Measurements from ENCODE around the gene LCN2. TPM values are rescaled to one million over a fixed set of nuclear protein-coding genes. Genes with fewer than 3 reads are reported as not detected.

Gene LCN2
- total and polyA plus RNA-seq, 9 of the 15 experiments (the other 6 are each of a cell fraction or from before 2014, with no cell fraction given): 0.10 to 1.2 (median 0.44) TPM; not detected in 1

DNA sequence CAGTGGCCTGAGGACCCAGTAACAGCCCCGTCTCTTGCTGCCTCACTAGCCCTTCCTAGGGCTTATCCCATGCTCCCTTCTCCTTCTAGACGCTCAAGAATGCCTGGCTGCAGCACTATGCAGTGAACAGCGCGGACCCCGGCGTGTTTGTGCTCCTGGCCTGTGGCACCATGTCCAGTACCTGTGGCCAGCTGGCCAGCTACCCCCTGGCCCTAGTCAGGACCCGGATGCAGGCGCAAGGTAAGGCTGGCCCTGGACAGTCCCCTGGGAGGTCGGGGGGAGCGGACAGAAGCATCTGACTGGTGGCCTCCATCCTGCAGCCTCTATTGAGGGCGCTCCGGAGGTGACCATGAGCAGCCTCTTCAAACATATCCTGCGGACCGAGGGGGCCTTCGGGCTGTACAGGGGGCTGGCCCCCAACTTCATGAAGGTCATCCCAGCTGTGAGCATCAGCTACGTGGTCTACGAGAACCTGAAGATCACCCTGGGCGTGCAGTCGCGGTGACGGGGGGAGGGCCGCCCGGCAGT lies 42.2 kb upstream of the LCN2 start (continued):
- TF ChIP-seq, protein P1, sequence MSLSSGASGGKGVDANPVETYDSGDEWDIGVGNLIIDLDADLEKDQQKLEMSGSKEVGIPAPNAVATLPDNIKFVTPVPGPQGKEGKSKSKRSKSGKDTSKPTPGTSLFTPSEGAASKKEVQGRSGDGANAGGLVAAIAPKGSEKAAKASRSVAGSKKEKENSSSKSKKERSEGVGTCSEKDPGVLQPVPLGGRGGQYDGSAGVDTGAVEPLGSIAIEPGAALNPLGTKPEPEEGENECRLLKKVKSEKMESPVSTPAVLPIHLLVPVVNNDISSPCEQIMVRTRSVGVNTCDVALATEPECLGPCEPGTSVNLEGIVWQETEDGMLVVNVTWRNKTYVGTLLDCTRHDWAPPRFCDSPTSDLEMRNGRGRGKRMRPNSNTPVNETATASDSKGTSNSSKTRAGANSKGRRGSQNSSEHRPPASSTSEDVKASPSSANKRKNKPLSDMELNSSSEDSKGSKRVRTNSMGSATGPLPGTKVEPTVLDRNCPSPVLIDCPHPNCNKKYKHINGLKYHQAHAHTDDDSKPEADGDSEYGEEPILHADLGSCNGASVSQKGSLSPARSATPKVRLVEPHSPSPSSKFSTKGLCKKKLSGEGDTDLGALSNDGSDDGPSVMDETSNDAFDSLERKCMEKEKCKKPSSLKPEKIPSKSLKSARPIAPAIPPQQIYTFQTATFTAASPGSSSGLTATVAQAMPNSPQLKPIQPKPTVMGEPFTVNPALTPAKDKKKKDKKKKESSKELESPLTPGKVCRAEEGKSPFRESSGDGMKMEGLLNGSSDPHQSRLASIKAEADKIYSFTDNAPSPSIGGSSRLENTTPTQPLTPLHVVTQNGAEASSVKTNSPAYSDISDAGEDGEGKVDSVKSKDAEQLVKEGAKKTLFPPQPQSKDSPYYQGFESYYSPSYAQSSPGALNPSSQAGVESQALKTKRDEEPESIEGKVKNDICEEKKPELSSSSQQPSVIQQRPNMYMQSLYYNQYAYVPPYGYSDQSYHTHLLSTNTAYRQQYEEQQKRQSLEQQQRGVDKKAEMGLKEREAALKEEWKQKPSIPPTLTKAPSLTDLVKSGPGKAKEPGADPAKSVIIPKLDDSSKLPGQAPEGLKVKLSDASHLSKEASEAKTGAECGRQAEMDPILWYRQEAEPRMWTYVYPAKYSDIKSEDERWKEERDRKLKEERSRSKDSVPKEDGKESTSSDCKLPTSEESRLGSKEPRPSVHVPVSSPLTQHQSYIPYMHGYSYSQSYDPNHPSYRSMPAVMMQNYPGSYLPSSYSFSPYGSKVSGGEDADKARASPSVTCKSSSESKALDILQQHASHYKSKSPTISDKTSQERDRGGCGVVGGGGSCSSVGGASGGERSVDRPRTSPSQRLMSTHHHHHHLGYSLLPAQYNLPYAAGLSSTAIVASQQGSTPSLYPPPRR (CRISPR knock-in tag; IDR thresholded peaks at IDR 0.05; ENCODE audit: borderline replicate concordance): no peak

DNA sequence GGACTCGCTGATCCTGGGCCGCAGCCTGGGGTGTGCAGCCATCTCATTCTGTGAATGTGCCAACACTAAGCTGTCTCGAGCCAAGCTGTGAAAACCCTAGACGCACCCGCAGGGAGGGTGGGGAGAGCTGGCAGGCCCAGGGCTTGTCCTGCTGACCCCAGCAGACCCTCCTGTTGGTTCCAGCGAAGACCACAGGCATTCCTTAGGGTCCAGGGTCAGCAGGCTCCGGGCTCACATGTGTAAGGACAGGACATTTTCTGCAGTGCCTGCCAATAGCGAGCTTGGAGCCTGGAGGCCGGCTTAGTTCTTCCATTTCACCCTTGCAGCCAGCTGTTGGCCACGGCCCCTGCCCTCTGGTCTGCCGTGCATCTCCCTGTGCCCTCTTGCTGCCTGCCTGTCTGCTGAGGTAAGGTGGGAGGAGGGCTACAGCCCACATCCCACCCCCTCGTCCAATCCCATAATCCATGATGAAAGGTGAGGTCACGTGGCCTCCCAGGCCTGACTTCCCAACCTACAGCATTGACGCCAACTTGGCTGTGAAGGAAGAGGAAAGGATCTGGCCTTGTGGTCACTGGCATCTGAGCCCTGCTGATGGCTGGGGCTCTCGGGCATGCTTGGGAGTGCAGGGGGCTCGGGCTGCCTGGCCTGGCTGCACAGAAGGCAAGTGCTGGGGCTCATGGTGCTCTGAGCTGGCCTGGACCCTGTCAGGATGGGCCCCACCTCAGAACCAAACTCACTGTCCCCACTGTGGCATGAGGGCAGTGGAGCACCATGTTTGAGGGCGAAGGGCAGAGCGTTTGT lies 41.6 kb upstream of the LCN2 start:
- no peak overlapping the region; the same call in 2 of the 3 replicates for H3K27ac ChIP-seq (ENCODE audit: extremely low read depth, low read depth, low read length)
- no peaks in the 10 kb centered on the region for H3K9me3 ChIP-seq (replicated peaks; ENCODE audit: control insufficient read depth, insufficient read depth, low read depth, low read length)
- DNase-seq (ENCODE audit: extremely low read depth in 1 of 4, low spot score in 3 of 4) (no peak), FAIRE-seq (no peak), ATAC-seq (no peak; the same call in 2 of the 3 replicates)
- H3K4me1 ChIP-seq (replicated peaks in 1 of 2; ENCODE audit: control insufficient read depth in 2 of 2, insufficient read depth in 2 of 2, low read length in 2 of 2): peaks cover 11 to 49% of the 10 kb centered on the region in 2 experiments; a peak in 4 of 5 replicates
- H3K79me2 ChIP-seq (ENCODE audit: control insufficient read depth, insufficient read depth, low read length): peaks cover 4% of the 10 kb centered on the region; the same call in 2 of the 3 replicates
- intact Hi-C loops (cut with micrococcal nuclease) (no loop called here), in situ Hi-C loops (cut with MboI) (no loop called here)
- CTCF ChIA-PET (ENCODE audit: low intra/inter-chr PET ratio): interaction anchor here (0.6 kb wide), 1 partner anchor 199 kb away, joined by 4 read pairs; no protein-coding TSS in a partner anchor
- peaks cover 70% of the 10 kb centered on the region for H3K36me3 ChIP-seq (ENCODE audit: control insufficient read depth, insufficient read depth, low read length)
- WGBS (ENCODE audit: insufficient coverage, low coverage, missing lambda C conversion rate): 86% methylated on average over 18 of the region's 18 CpGs
- peak overlapping the region in 1 of 2 experiments; percentile 76; a peak in 2 of 4 replicates for H3K9ac ChIP-seq (ENCODE audit: insufficient read depth in 1 of 2, low read depth in 2 of 2, low read length in 2 of 2)
- no peaks in the 10 kb centered on the region for H3K9me1 ChIP-seq (ENCODE audit: control insufficient read depth, insufficient read depth, low read length)
- H3K27me3 ChIP-seq (ENCODE audit: control insufficient read depth in 2 of 2, insufficient read depth in 2 of 2, low read length in 2 of 2): no peaks in the 10 kb centered on the region
- no peak overlapping the region for H2AFZ ChIP-seq (ENCODE audit: low read depth, low read length)
- no peaks in the 10 kb centered on the region for H4K20me1 ChIP-seq (replicated peaks; ENCODE audit: control insufficient read depth, insufficient read depth, low read length)
- no peak overlapping the region for H3K4me2 ChIP-seq (ENCODE audit: insufficient read depth, low read length)
- BruUV-seq (replicated peaks): no TSS peak
- H3K4me3 ChIP-seq: no peak overlapping the region
- POLR2A ChIA-PET: interaction anchor here (1.4 to 2.0 kb wide), 4 partner anchors 8 to 15 kb away, joined by 4 to 14 read pairs (median 9); no protein-coding TSS in a partner anchor
- no peak for TF ChIP-seq ZNF354B (CRISPR knock-in tag; IDR thresholded peaks at IDR 0.05)
- peak; percentile 58 for TF ChIP-seq POLR2A (conservative IDR thresholded peaks at IDR 0.05)
- no peak for TF ChIP-seq HIVEP1 (CRISPR knock-in tag; IDR thresholded peaks at IDR 0.05)
- TF ChIP-seq SNIP1 (IDR thresholded peaks at IDR 0.05; ENCODE audit: low read depth): no peak
- TF ChIP-seq, protein P2, sequence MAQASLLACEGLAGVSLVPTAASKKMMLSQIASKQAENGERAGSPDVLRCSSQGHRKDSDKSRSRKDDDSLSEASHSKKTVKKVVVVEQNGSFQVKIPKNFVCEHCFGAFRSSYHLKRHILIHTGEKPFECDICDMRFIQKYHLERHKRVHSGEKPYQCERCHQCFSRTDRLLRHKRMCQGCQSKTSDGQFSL (CRISPR knock-in tag; IDR thresholded peaks at IDR 0.05): 0 out of 2 replicates have a peak, but pooled peaks have one; percentile 11
- TF ChIP-seq, protein P2 (tag; IDR thresholded peaks at IDR 0.05): no peak
- TF ChIP-seq CBX8 (IDR thresholded peaks at IDR 0.05; ENCODE audit: borderline replicate concordance, extremely low read depth, low read depth, low read length, poor library complexity, severe bottlenecking): no peak
- TF ChIP-seq THRAP3 (IDR thresholded peaks at IDR 0.05; ENCODE audit: borderline replicate concordance): no peak
- no peak for TF ChIP-seq YBX1 (IDR thresholded peaks at IDR 0.05)
- TF ChIP-seq POLR2G (IDR thresholded peaks at IDR 0.05; ENCODE audit: low read depth, low read length): peak; percentile 62
- TF ChIP-seq L3MBTL2 (IDR thresholded peaks at IDR 0.05): no peak
- TF ChIP-seq RBM22 (IDR thresholded peaks at IDR 0.05; ENCODE audit: low read depth, low read length, poor library complexity, severe bottlenecking): peak; percentile 84
